IPS DF 4.7 (cell line): ENCODE data around the gene PDSS2.
A peak's percentile ranks its signal among the peaks of the same experiment; 100 is the strongest.

Experiments
- DNase-seq: peaks from one replicate; pipeline ENCODE4 v3.0.0-alpha.2; 2013; ENCODE audit warnings: low spot score; ENCODE audit errors: extremely low read depth

PDSS2 gene, protein sequence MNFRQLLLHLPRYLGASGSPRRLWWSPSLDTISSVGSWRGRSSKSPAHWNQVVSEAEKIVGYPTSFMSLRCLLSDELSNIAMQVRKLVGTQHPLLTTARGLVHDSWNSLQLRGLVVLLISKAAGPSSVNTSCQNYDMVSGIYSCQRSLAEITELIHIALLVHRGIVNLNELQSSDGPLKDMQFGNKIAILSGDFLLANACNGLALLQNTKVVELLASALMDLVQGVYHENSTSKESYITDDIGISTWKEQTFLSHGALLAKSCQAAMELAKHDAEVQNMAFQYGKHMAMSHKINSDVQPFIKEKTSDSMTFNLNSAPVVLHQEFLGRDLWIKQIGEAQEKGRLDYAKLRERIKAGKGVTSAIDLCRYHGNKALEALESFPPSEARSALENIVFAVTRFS

DNA sequence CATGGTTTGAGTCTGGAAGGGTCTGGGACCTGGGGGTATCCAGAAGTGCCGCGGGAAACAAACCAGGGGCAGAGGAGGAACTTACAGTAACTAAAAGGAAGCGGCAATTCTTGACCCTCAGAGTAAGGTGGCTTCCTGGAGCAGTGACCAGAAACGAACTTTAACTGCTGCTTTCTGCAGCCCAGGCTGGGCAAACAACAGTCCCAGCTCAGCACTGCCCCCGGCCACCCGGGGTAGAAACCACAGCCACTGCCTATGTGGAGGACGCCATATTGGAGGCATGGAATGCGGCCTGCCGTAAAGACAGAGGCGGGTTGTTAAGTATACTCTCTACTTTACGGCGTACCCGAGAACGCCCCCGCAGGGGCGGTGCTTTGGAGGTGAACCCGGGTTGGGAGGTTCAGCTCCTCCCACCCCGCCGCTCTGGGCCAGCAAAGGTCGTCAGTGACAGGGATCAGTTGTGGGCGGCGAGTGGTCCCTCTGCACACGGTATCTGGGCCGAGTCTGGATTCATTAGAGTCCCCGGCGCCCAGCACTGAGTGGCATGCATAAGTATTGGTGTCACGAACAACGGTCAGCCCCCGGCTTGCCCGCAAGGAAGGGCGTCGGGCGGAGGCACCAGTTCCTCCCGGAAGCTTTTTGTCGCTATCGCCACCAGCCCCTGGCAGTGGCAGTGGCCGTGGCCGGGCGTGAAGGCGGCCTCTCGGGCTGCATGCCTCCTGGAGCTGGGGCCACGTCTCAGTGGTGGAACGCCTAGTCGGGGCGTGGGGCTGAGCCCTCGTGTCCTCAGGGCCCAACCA is at the start of gene PDSS2:
PDSS2 (minus strand) TSS at position 282 of the 800 bp plus-strand sequence; CDS start at position 3, 279 bp downstream.
- DNase-seq: peak; percentile 90

DNA sequence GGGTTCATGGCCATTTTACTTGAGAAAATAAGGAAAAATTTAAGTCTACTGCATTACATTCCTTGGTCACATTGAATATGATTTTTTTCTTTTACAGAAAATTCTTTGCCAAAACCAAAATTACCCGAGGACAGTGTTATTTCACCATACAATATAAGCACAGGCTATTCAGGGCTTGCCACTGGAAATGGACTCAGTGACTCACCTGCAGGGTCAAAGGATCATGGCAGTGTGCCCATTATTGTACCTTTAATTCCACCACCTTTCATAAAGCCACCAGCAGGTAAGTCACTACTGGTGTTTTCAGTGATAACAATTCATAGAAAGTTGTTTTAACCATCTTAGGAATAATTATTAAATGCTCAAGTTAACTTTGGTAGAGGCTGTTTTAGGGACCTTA is 46.8 kb upstream of the PDSS2 start:
- DNase-seq: no peak

DNA sequence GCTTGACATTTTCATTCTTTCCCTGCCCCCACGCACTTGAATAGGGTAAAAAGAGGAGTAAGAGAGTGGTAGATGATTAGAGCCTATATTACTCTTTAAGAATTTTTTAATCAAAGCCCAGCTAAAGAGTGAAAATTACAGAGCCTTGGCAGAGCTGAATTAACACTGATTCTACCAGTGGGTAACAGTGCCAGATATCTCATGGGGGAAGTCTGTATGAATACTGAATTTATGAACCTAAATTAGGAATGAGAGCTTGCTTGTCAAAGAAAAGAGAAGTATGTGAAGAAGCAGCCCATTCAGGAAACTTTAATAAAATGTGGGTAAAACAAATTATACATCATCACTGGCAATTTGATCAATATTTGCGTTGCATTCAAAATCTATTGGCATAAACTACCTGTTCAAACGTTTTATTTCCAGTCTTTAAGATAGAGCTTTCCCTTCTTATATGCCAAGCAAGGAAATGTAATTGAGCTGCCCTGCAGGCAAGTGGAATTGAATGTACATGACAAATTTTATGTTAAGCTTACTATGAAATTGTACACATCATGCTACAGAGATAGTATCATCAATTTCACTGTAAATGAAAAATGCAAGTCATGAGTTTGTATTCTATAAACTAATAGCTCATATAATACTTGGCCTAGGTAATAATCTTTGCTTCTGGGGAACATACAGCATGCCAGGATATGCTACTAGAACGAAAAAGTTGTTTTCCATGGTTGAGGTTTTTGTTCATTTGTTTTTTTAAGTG is 45.1 kb upstream of the PDSS2 start:
- DNase-seq: no peak

DNA sequence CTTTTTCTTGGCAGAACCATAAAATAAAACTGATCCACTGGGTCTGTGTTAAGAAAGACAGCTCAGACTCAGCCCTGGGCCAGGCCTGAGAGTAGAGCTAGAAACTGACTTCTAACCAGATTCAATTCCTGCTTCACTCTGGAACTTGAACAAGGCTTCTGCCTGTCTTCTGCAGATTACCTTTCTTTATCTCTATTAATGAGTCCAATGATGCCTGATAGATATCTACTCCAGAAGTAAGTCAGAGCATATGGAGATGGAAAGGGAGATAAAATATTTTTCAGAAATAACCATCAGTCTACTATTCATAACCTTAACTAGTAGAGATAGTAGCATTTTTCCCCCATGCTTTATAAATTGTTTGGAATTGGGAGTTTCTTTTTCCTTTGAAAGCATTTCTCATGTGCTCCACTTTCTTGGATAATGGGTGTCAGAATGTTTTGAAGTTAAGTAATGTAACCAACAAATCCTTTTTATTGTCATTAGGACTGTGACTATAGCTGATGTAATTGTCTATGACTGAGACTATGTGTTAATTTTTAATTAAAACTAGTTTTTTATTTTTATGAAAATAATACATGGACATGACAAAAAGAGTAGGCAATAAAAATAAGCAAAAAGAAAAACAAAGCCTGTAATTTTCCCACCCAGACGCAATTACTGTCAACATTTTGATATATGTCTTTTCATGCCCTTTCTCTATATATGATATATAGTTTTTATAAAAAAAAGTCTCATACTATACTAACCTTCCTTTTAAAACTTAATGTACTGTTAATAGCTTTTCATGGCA is 37.7 kb upstream of the PDSS2 start:
- no peak for DNase-seq

DNA sequence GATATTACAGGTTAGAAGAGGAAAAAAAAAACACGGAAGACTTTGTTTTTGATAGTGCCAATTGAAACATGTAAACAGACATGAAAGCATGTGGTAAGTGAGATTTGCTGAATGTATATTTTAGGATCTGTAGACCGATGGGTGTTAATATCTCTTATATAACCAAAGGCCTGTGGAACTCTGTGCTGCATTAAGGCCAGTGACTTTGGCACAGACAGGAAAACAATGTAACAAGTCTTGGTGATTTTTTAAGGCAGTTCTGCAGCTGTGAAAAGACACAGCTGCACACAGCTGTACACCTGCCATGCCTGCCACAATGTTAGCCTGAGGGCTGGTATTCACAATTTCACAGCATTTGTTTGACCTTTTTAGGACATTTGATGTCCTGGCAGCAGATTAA is 36.6 kb upstream of the PDSS2 start:
- no peak for DNase-seq

DNA sequence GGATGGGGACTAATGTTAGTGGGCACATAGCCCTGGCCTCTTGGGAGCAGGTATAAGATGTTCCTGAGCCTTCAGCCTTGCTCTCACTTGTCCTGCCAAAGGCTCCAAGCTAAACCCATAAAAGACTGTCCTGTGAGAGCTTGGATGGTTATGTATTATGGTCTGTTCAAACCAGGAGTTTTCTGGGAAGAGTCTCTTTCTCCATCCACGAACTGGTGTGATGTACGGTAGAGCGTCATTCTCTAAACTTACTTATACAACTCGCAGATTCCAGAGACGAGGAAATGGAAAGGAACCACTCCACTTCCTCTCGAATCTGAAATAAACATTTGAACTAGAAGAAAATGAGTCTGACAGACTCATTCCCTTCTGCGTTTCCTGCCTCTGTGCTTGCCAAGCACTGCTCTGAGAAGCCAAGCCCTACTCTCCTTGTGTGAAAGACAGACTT is 35.9 kb upstream of the PDSS2 start:
- DNase-seq: no peak

DNA sequence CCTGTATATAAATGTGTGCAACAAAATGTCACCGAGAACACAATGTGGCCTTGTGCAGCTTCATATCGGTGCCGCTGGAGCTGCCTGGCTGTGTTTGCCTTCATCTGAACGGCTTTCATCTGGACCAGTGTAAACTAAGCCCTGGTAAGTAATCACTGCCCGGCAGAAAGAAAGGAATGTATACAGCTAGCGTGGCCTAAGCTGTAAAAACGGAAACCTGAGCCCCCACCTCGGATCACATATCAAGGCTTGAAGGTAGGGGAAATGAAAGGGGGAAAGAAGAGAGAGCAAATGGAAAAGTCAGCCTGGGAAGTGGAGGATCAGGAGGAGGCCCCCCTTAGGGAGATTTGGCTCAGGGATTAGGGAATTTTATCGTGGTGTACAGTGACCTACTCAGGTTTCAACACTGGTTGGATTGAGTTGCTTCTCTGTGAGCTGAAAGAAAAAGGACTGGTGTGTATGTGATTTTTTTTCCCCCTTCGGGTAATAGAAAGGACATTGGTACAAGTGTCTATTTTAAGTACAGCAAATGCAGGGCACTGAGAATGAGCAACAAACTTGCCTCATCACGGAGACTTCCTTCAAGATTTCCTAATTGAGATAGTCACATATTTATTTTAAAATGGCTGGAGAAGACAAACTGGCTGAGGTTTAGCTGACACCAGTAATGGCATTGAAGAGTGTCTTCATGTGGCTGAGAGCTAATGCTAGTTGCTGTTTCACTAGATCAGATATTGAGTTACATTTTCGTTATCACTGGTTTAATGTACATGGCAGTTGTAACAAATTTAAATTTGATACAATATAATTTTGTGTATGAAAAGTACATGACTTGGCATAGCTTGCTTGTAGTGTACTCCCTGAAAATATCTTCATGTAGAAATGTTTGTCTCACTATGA is 34.0 kb upstream of the PDSS2 start:
- DNase-seq: no peak

DNA sequence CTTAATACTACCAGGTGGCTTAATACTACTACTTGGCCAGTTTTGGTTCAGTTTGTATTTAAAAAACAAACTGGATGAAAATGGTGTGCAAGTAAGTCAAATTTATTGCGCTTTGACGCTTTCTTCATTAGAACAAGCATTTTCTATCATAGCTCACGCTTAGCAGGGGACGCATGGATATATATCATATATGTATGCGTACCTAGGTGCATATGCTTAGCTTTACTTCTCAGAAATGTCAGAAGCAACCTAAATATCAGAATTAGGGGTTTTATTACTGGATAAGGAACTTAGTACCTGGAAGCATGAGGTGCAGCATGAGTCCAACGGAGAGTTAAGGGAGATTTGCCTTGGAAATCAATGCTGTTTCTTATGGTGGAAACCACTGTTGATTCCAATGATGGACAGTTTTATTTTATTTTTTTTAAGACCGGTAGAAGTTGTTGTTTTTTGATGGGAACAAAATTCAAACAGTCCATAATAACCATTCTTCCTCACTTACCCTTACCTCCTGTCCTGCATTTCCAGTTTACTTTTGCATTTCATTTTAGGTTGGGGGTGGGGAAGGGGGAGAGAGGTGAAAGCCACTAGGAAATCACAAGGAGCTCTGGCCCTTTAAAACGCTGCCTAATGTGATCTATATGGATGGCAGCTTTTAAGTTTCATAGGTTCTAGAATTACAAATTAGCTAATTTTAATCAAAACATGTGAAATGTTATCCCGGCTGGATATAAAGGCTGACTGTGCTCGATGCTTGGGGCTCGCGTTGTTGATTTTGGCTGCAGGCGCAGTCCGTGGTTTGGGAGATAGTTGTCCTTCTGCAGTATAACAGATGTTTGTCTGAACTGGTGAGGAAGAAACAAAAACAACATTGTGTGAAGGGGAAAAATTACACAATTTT is 32.6 kb upstream of the PDSS2 start:
- DNase-seq: no peak

DNA sequence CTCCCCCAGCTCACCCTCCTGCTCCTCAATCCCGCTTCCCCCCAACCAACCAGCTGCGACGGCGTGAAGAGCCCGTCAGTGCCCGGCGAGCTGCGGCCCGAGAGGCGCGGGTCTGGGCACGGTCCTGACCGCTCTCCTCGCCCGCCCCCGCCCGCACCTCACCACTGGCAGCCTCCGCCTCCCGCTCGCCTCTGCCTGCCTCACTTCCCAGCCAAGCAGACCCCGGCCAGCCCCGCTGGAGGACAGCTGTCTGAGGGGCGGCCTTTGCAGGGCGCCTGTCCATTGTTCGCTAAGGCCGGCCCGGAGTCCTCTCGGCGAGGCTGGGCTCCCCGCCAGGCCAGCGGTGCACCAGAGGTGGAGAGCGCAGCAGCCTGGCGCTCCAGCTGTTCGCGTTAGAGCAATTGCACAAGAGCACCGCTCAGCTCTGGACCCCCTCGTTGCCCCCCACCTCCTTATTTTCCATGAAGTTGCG is 31.8 kb upstream of the PDSS2 start:
- DNase-seq: no peak

DNA sequence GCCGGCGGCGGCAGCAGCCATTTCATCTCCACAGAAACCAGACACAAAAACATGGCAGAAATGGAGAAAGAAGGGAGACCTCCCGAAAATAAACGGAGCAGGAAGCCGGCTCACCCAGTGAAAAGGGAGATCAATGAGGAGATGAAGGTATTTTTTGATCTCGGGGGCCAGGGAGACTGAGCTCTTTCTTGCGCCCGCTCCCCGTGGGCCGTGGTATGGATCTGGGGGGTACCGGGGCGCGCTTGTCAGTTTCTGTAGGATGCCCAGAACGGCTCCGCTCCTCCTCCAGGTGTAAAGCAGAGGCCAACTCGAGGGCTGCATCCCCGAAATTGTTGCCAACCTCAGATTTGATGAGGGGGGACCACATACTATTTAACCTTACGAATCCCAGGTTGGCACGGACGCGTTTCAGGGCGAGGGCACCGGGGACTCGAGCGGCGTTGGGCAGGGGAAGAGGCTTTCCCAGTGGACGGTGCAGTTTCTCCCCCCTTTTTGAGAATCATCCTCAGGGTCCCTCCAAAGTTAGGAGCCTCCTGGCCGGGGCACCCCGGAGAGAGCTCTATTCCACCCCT is 31.3 kb upstream of the PDSS2 start:
- DNase-seq: no peak

DNA sequence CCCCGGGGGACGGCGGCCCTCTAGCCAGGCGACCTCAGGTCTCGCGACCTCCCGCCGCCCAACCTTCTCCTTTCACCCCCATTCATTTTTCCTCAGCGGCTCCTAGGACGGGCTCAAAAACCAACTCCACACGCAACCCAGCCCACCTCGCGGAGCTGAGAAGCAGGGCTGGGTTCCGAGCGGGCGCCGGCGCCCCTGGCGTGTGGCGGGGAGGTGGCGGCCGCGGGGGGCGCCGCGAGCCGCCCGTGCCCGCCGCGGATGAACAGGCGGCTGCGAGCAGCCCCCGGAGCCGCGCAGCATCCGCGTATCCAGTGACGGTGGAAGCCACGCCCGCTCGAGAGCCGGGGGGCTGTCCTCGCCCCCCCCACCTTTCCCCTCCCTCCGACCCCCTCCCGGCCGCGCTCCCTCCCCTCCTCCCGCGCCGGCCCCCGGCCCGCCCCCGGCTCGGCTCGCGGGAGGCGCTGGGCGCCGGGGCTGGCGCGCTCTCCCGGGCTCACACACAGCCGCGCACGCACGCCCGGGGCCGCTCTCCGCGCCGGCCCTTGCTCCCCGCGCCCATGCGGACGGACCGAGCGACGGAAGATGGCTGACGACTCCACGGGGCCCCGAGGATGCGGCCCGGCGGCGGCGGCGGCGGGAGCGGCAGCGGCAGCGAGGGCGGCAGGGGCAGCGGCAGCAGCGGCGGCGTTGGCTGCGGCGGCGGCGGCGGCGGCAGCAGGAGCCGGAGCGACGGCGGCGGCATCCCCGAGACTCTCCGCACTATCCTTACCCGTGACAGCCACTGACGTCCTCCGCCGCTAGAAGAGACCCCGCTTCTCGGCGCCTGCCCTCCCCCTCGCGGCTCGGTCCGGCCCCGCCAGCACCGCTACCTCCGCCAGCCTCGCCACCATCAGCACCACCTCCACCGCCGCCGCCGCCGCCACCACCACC is 30.5 kb upstream of the PDSS2 start, which contains the start of gene SOBP:
SOBP (plus strand) TSS at position 482 of the 930 bp plus-strand sequence. CDS start 500 bp downstream, outside the sequence.
- DNase-seq: no peak

DNA sequence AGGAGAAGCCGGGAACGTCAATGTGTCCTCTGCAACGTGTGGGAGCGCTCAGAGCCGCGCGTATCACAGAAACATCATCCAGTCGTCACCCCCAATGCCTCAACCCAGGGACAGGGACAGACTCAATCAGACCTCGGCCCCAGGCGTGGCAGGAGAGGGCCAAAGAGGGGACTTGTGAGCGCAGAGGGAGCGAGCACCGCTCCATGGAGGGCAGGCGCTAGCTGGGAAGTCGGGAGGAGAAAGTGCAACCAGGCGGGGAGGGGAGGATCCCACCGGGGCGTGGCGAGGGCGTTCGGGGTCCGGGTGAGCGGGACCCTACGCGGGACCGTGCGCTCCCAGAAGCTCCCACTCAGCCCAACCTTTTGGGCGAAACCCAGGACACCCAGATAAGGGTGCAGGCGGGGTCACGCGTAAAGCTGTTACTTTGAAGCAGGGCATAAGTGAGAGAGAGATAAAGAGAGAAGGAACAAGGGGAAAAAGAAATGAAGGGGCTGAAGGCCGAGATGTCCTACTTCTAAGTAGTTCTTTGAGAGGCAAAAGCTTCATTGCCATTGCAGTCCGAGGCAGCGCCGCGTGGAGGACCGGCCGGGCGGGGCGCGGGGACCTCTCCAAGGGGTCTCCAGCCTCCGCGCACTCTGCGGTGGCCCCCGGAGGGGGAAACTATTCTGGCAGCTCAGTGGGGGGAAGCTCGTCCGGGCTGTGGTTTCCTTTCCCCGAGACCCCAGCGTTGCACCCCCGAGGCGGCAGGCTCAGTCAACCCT is 29.7 kb upstream of the PDSS2 start:
- no peak for DNase-seq

DNA sequence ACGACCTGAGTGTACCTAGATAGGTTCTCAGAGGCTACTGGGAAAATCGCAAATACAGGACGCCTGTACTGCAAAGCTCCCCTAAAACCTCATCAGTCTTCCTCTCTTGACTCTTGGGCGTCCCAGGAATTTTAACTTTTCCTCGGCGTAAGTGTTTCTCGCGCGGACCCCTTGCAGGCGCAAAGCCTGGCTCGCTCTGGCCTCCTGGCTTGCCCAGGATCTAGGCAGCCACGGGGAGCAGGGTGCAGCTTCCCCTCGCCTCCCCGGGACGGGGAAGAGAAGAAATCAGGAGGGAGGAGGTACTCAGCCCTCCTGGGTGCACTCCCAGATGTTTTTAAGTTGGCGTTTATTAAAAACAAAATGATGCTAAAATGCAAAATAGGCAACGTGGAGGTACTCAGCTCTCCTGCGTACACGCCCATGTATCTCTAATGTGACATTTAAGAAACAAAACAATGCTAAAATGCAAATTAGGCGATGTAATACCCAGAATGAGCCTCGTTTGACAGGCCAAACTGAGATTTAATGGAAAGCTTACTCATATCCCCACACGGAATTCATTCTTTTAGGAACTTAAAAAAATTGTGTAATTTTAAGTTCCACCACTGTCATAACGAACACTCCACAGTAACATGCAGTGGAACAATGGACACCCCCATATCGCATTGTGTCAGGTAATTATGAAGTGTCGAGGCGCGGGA is 29.0 kb upstream of the PDSS2 start:
- no peak for DNase-seq

DNA sequence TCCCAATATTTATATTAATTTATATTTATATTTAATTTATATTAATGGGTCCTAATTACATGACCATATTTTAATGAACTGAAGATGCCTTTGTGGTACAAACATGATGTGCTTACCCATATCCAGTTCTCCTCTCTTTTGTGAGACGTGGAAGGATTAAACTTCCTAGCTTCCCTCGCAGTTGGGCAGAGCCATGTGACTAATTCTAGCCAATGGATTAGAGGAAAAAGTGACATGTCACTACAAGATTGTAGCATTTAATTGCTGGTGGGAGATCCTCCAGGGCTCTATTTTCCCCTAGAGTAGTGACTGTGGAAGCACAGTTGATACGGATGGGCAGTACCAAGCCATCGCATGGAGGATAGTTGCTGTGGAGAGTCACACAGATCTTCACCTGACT is 25.8 kb upstream of the PDSS2 start:
- DNase-seq: no peak

DNA sequence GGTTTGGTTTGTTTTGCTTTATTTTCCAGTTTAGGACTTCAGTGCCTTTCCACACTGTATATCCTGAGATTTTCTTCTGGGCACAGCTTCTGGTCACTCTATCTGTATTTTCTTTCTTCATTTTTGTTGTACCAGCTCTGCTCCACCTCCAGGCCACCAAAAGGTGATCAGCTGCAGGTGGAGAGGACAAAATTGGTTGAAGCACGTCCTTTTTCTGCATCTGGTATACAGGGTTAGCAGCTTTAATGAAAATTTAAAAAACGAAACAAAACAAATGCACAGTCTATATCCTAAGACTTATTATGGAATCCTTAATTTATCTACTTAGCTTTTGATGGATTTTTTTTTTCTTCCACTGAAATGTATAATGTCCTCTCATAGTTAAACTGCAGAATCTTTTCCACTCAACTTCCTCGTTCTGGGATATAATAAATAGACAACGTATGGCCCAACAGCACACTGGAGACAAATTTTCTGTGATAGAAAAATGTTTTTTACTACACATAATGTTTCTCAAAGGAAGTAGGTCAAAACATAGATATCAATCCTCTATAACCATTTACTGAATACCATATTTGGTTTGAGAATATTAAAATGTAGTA is 19.8 kb upstream of the PDSS2 start:
- DNase-seq: no peak
